ENCODE data around the gene KRT72. TPM values are rescaled to one million over a fixed set of nuclear protein-coding genes. Genes with fewer than 3 reads are reported as not detected.

KRT72 gene
- total and polyA plus RNA-seq, 12 donors = 0.15 TPM; not detected in 11

- Histone ChIP-seq H3K4me3 (no peak overlapping the region), H3K27me3 (peaks cover 0 to 13% (median 0%) of the 10 kb centered on the region in 7 donors), H3K4me1 (peaks cover 0 to 4% (median 0%) of the 10 kb centered on the region in 9 donors), H3K36me3 (no peaks in the 10 kb centered on the region), H3K9me3 (no peaks in the 10 kb centered on the region), H3K27ac (no peak overlapping the region)
- ATAC-seq (no peak), DNase-seq (no peak)
- intact Hi-C loops (cut with DNase I) = no loop called here
- TF ChIP-seq CTCF (IDR thresholded peaks at IDR 0.05) = no peak
- WGBS, 2 donors = 93 to 94% methylated on average over 5 of the region's 5 CpGs
Measured at GRCh38 chr12:52541709-52542108, 59.6 kb downstream of the KRT72 start.

- WGBS, 2 donors = 92 to 98% methylated on average over 7 of the region's 7 CpGs
- Histone ChIP-seq H3K36me3 (no peaks in the 10 kb centered on the region), H3K4me3 (no peak overlapping the region), H3K27me3 (peaks cover 0 to 7% (median 0%) of the 10 kb centered on the region in 7 donors), H3K27ac (no peak overlapping the region), H3K4me1 (peaks cover 0 to 4% (median 0%) of the 10 kb centered on the region in 9 donors), H3K9me3 (no peaks in the 10 kb centered on the region)
- DNase-seq (no peak), ATAC-seq (no peak)
- TF ChIP-seq CTCF (IDR thresholded peaks at IDR 0.05) = no peak
- intact Hi-C loops (cut with DNase I) = no loop called here
Measured at GRCh38 chr12:52540531-52540930, 60.7 kb downstream of the KRT72 start.

DNA sequence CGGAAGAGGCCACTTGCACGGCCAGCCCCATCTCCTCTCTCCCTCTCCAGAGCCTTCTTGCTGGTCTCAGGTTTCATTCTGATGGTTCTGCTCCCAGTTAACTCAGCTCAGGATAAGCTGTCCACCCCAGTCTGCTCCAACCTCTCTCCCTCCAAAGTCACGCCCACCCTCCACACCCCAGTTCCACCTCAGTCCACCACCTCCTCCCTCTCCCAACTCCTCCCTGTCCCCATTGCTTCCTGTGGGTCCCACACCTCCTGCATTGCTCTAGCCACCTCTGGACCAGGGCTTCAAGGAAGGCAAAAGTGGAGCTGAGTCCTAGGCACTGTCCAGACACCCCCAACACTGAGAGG is 61.5 kb downstream of the KRT72 start:
- peaks cover 0 to 7% (median 0%) of the 10 kb centered on the region in 7 donors for H3K27me3 ChIP-seq
- DNase-seq = no peak
- intact Hi-C loops (cut with DNase I) = no loop called here
- TF ChIP-seq CTCF (IDR thresholded peaks at IDR 0.05) = no peak
- no peaks in the 10 kb centered on the region for H3K36me3 ChIP-seq
- 88 to 98% methylated on average over 3 of the region's 3 CpGs for WGBS, 2 donors
- H3K4me1 ChIP-seq = peaks cover 0 to 4% (median 0%) of the 10 kb centered on the region in 9 donors
- H3K4me3 ChIP-seq = no peak overlapping the region
- H3K9me3 ChIP-seq = no peaks in the 10 kb centered on the region
- no peak overlapping the region for H3K27ac ChIP-seq
- no peak for ATAC-seq

GRCh38 chr12:52539083-52539820 is 62.0 kb downstream of the KRT72 start:
- intact Hi-C loops (cut with DNase I) = no loop called here
- no peak for ATAC-seq
- peaks cover 0 to under 1% (median 0%) of the 10 kb centered on the region in 9 donors for H3K4me1 ChIP-seq
- H3K4me3 ChIP-seq = no peak overlapping the region
- TF ChIP-seq CTCF (IDR thresholded peaks at IDR 0.05) = no peak
- no peak overlapping the region for H3K27ac ChIP-seq
- H3K9me3 ChIP-seq = no peaks in the 10 kb centered on the region
- 68 to 74% methylated on average over 5 of the region's 5 CpGs for WGBS, 2 donors
- peaks cover 0 to 7% (median 0%) of the 10 kb centered on the region in 7 donors for H3K27me3 ChIP-seq
- H3K36me3 ChIP-seq = no peaks in the 10 kb centered on the region
- DNase-seq = no peak
